Hepatocyte (in vitro differentiated cells): Measurements from ENCODE around the gene F7.

Experiments
- CTCF ChIP-seq: fragments of 200-600 bp; sonication (generic); IDR thresholded peaks from 2 replicates; pipeline ENCODE4 v1.5.1; 2016; ENCODE audit warnings: antibody characterized with exemption, mild to moderate bottlenecking; ENCODE audit not compliant: poor library complexity
- EZH2 ChIP-seq: fragments of 200-600 bp; sonication (generic); IDR thresholded peaks from 2 replicates; pipeline ENCODE4 v1.6.1; 2016; ENCODE audit warnings: antibody characterized with exemption, mild to moderate bottlenecking, borderline replicate concordance

- TF ChIP-seq CTCF (no peak), EZH2 (no peak)
Measured at GRCh38 chr13:113084094-113084942, 21.3 kb upstream of the F7 start.
